ENCODE results near the gene YARS1.
A peak's percentile ranks its signal among the peaks of the same experiment; 100 is the strongest.

YARS1 gene

DNA sequence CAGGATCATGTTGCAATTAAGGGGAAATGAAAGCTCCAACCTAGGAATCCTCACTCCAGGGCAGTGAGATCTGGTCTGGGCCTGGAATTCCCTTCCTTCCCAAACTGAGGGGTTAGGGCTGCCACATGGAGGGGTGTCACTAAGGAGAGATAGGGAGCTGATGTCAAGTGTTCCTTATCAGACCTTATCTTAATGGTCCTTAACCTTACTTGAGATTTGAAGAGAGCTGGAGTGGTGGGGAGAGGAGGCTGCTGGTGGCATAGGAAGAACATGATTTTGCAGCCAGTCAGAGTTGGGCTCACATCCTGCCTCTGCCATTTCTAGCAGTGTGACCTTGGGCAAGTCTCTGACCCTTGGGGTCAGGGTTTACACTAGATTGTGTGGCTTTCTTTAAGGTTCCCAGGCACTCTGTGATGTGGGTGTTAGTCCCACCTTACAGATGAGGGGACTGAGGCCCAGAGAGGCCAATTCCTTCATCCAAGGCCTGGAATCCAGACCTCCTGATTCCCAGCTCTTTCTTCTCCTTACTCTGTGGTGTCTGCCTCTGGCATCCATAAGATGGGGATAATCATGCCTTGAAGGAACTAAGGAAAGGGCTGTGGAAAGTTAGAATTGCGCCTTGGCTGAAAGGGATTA, 58.2 kb downstream of the YARS1 start:
- Histone ChIP-seq H3K4me1 (peaks cover 79% of the 10 kb centered on the region), H3K9ac (no peak overlapping the region), H3K36me3 (no peaks in the 10 kb centered on the region), H4K20me1 (peaks cover 22% of the 10 kb centered on the region), H3K27me3 (no peaks in the 10 kb centered on the region), H3K4me2 (no peak overlapping the region), H3K4me3 (no peak overlapping the region), H3K27ac (no peak overlapping the region), H3K9me3 (no peaks in the 10 kb centered on the region)
- no peak for TF ChIP-seq Cebpa-rat (IDR thresholded peaks at IDR 0.05)

DNA sequence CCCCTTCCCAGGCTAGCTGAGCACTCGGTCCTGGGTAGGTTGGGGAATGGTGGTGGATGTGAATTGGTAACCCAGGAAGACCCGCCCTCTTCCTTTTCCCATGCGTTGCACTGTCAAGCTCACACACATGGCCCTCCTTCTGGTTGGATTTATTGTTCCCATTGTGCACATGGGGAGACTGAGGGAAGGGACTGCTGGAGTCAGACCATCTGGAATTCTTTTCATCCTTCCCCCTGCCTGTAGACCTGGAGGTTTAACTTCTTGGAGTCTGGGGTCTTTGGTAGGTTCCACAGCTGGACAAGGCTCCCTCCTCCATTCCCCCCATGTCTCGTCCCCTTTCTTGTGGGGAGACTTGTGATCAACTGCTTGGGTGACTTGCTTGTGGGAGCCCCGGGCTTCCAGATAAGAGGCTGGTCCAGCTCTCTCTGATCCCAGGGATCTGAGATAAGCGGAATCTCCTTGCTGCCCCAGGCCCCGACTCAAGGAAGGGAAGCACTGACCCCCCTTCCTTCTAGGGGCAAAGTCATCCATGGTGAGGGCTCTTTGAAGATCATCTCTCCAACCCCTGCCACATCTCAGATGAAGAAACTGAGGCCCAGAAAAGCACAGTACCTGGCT, 58.9 kb downstream of the YARS1 start:
- no peaks in the 10 kb centered on the region for H3K36me3 ChIP-seq
- H3K27ac ChIP-seq: no peak overlapping the region
- peaks cover 22% of the 10 kb centered on the region for H4K20me1 ChIP-seq
- TF ChIP-seq Cebpa-rat (IDR thresholded peaks at IDR 0.05): no peak
- H3K4me1 ChIP-seq: peaks cover 82% of the 10 kb centered on the region
- no peak overlapping the region for H3K9ac ChIP-seq
- peak overlapping the region; percentile 68 for H3K4me2 ChIP-seq
- H3K27me3 ChIP-seq: no peaks in the 10 kb centered on the region
- no peaks in the 10 kb centered on the region for H3K9me3 ChIP-seq
- no peak overlapping the region for H3K4me3 ChIP-seq

DNA sequence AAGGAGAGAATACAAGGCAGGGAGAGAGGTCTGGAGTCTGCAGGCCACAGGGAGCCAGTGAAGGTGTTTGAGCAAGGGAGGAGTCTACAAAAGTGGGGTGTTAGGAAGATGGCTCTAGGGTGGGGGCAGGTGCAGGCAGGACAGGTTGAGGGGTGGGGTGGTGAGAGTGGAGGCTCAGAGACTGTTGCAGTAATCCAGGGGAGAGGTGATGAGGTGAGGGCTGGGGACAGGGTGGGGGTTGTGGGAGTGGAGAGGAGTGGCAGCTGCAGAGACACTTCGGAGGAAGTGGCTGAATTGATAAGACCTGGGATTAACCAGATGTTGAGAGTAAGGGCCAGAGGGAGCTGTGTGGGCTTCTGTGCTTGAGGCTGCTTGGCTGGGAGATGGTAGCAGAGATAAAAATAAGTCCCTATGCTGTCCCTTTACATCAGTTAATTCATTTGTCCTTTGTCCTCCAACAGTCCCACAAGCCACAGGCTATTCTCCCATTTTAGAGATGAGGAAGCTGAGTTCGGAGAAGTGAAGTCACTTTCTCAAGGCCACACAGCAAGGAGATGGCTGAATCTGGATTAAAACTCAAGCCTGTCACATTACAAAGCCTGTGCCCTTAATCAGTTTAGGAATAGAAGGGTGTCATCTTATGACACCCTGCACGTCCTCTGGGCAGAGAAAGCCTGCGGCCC, 59.8 kb downstream of the YARS1 start:
- no peak for TF ChIP-seq Cebpa-rat (IDR thresholded peaks at IDR 0.05)
- no peaks in the 10 kb centered on the region for H3K27me3 ChIP-seq
- H3K9me3 ChIP-seq: no peaks in the 10 kb centered on the region
- H3K27ac ChIP-seq: no peak overlapping the region
- H3K9ac ChIP-seq: peak overlapping the region; percentile 25; the same call in 1 of the 2 replicates
- H3K4me1 ChIP-seq: peaks cover 80% of the 10 kb centered on the region
- H3K4me2 ChIP-seq: peak overlapping the region; percentile 68
- H3K36me3 ChIP-seq: no peaks in the 10 kb centered on the region
- no peak overlapping the region for H3K4me3 ChIP-seq
- H4K20me1 ChIP-seq: peaks cover 22% of the 10 kb centered on the region

DNA sequence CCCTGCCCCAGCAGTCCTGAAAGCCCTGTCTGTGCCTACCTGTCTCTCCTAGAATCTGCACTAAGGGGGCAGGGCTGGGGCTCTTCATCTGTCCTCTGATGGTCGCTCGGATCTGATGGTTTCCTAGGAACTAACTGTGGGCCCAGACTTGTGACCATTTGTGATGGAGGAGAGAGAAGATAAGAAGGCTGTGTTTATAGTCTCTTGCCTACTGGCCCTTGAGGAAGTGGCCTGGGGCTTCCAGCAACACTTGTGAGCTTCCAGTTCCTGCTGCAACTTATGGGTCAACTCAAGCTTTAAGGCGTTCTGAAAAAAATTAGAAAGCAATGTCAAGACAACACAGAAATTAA, 61.4 kb downstream of the YARS1 start:
- Histone ChIP-seq H3K4me1 (peaks cover 65% of the 10 kb centered on the region), H3K36me3 (no peaks in the 10 kb centered on the region), H3K4me3 (no peak overlapping the region), H4K20me1 (peaks cover 22% of the 10 kb centered on the region), H3K4me2 (peak overlapping the region; percentile 92; the same call in 1 of the 2 replicates), H3K27ac (no peak overlapping the region), H3K9ac (no peak overlapping the region), H3K9me3 (no peaks in the 10 kb centered on the region), H3K27me3 (no peaks in the 10 kb centered on the region)
- TF ChIP-seq Cebpa-rat (IDR thresholded peaks at IDR 0.05): no peak

DNA sequence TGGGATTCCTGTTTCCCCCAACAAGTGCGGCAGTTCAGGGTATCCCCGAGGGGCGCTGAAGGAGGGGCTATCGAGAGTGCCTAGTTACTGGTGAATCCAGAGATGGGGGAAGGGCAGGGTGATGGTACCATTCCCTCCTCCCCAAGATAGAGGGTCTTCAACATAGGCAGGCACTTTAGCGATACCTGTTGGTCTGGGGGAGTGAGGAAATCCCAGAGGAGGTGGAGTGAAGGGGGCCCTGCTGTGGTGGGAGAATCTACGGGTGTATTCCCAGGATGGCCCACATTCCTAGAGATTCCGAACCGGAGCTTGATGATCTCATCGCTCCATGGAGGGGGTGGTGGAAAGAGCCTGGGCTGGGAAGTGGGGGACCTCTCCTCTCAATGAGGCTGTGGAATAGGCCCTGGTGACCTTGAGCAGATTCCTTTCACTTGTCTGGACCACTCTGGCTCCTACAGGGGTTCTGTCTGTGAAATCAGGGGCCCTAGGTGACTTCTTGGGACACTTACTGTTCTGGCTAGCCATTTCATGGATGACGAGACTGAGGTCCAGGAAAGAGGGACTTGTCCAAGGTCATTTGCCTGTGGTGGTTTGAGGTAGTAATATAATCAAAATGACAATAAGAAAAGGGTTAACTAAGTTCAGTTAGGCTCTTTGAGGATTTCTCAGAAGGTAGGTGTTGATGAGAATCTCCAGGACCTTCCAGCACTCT, 61.9 kb downstream of the YARS1 start:
- no peaks in the 10 kb centered on the region for H3K9me3 ChIP-seq
- no peaks in the 10 kb centered on the region for H3K36me3 ChIP-seq
- TF ChIP-seq Cebpa-rat (IDR thresholded peaks at IDR 0.05): no peak
- H3K4me3 ChIP-seq: peak overlapping the region; percentile 70
- no peak overlapping the region for H3K9ac ChIP-seq
- H3K4me1 ChIP-seq: peaks cover 59% of the 10 kb centered on the region
- peak overlapping the region; percentile 92 for H3K4me2 ChIP-seq
- H3K27me3 ChIP-seq: no peaks in the 10 kb centered on the region
- H3K27ac ChIP-seq: no peak overlapping the region
- peaks cover 22% of the 10 kb centered on the region for H4K20me1 ChIP-seq

DNA sequence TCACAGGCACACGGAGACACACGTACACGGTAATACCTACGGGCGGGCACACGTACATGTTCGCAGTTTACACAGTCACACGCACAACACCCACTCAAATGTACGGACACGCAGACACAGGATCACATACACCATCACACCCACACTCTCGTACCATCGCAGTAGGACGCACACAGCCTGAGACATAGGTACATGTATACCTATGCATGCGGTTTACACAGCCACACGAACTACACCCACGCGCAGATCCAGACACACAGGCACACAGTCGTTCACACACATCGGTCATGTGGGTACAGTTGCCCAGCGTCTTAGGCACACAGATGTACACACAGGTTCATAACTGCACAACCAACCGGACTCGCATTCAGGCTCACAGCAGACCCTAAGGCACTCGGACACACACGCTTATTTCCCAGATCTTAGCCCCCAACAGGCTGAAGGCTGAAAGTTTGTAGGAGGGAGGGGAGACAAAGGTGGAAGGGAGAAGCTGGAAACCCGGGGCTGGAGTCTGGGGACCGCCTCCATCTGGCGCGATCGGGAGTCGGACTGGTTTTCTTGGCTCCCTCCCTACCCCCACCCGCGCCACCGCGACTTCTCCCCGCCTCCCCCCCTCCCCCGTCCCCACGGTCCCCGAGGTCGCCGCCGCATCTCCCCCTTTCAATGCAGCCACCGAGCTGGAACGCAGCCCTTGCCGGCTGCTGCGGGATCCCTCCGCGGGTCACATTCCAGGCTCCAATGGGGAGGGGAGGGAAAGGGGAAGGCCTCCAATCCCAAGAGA, 62.7 kb downstream of the YARS1 start:
- Histone ChIP-seq H3K27ac (no peak overlapping the region), H3K9me3 (no peaks in the 10 kb centered on the region), H3K27me3 (no peaks in the 10 kb centered on the region), H3K4me1 (peaks cover 52% of the 10 kb centered on the region), H4K20me1 (peaks cover 22% of the 10 kb centered on the region), H3K4me2 (peak overlapping the region; percentile 92), H3K36me3 (no peaks in the 10 kb centered on the region), H3K9ac (peak overlapping the region; percentile 55; the same call in 1 of the 2 replicates), H3K4me3 (peak overlapping the region; percentile 70)
- TF ChIP-seq Cebpa-rat (IDR thresholded peaks at IDR 0.05): no peak

DNA sequence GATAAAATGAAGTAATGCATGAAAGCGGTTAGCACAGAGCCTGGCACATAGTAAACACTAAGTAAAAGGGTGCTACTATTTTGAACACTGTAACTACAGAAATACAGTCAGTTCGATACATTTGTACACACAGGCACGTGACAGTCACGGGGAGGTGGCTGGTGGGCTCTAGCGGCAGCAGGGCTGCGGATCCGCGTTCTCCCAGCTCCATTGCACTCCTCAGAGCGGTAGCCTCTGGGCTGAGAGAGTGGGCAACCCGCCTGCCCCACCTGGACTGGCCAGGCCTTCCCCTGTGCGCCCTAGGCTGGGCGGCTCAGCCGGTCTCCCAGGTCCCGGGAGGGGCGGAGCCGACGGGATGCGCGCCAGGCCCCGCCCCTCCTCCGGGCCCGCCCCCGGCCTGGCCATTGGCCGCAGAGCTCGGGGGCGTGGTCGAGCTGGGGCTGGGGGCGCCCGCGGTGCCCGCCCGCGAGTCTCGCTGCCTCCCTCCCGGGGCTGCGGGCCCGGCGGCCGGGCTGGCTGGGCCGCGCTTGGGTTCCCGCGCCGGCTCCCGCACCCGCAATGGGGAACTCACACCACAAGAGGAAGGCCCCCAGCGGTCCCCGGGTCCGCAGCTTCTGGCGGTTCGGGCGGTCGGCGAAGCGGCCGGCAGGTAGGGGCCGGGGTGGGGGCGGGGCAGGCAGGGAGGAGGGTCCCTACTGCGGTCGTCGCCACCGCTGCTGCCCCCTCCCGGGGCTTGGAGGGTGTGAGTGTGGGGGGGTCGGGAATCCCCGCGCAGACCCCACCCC, 63.4 kb downstream of the YARS1 start:
- Histone ChIP-seq H3K4me3 (peak overlapping the region; percentile 70), H3K4me1 (peaks cover 51% of the 10 kb centered on the region), H3K27ac (no peak overlapping the region), H3K9me3 (no peaks in the 10 kb centered on the region), H3K4me2 (peak overlapping the region; percentile 92), H3K27me3 (no peaks in the 10 kb centered on the region), H3K9ac (peak overlapping the region; percentile 55), H3K36me3 (no peaks in the 10 kb centered on the region), H4K20me1 (peaks cover 22% of the 10 kb centered on the region)
- TF ChIP-seq Cebpa-rat (IDR thresholded peaks at IDR 0.05): no peak

DNA sequence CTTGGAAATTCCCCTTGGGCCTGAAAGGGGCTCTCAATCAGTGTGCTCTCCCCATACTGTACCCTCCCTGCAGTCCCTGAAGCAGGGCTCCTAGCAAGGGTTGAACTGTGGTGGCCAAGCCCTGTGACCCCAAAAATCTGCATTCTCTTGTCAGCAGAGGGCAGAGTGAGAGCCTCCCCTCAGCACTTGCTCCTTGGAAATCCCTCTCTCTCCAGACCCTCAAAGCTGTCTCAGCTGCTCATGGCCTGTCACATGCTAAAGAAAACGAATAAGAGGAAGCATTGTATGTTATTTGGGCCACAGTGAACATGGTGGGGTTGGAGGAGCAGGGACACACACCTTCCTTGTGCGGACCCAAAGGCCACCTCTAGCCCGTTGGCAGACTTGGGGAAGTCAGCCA, 67.4 kb downstream of the YARS1 start:
- Histone ChIP-seq H4K20me1 (no peaks in the 10 kb centered on the region), H3K36me3 (no peaks in the 10 kb centered on the region), H3K9me3 (no peaks in the 10 kb centered on the region), H3K4me2 (no peak overlapping the region), H3K27me3 (no peaks in the 10 kb centered on the region), H3K4me3 (no peak overlapping the region), H3K9ac (no peak overlapping the region), H3K4me1 (peaks cover 35% of the 10 kb centered on the region), H3K27ac (no peak overlapping the region)
- no peak for TF ChIP-seq Cebpa-rat (IDR thresholded peaks at IDR 0.05)

DNA sequence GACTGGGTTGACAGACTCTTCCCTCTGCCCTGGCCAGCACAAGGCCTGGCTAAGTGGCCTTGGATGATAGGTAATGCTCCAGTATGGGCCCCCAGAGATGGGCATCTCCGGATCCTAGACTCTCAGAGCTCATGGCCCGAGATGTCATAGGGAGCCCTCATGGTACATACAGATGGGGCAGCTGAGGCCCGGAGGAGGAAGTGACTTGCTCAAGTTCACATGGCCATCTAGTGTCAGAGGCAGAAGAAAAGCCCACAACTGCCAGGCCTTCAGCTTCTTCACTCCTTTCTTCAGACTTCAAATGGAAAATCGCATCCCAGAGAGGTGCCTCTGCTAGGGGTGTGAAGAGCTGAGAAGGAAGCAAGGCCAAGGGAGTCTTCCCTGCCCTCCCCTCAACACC, 67.8 kb downstream of the YARS1 start:
- Histone ChIP-seq H3K9ac (no peak overlapping the region), H4K20me1 (no peaks in the 10 kb centered on the region), H3K4me1 (peaks cover 38% of the 10 kb centered on the region), H3K27ac (no peak overlapping the region), H3K4me3 (no peak overlapping the region), H3K9me3 (no peaks in the 10 kb centered on the region), H3K27me3 (no peaks in the 10 kb centered on the region), H3K4me2 (peak overlapping the region; percentile 6; the same call in 1 of the 2 replicates), H3K36me3 (no peaks in the 10 kb centered on the region)
- TF ChIP-seq Cebpa-rat (IDR thresholded peaks at IDR 0.05): no peak
